IMR-90 (cell line): ENCODE data around the gene EPB41L4A. TPM values are rescaled to one million over a fixed set of nuclear protein-coding genes. Genes with fewer than 3 reads are reported as not detected.

Experiments
- ATAC-seq: fragments of 200-7000 bp; cut with Tn5 transposase; 2 replicates; pipeline ENCODE4 v1.9.1; 2020; ENCODE audit warnings: low read depth, mild to moderate bottlenecking, moderate library complexity
- BruUV-seq: library from RNA; stranded (reverse); fragments of 400-500 nt; replicated peaks from 2 replicates; lab custom pipeline; 2021; lab: Mats Ljungman, UMichigan
- CTCF ChIA-PET: fragments of 300-600 bp; formaldehyde crosslinking; extraction: SDS; loops from one replicate; lab custom pipeline; 2021; ENCODE audit warnings: antibody characterized with exemption; lab: Yijun Ruan, JAX
- POLR2A ChIA-PET: fragments of 300-600 bp; sonication (Branson Sonifier 250); formaldehyde crosslinking; loops from one replicate; lab custom pipeline; 2022; ENCODE audit warnings: antibody characterized with exemption; ENCODE audit not compliant: unreplicated experiment; lab: Charles Lee
- DNase-seq: peaks from one replicate; pipeline ENCODE4 v3.0.0; 2013
- H2AFZ ChIP-seq: replicated peaks from 2 replicates; pipeline ENCODE3; 2013; ENCODE audit warnings: low read length, mild to moderate bottlenecking; ENCODE audit not compliant: poor library complexity
- H2AK5ac ChIP-seq: 2 replicates; pipeline ENCODE4 v1.6.1; 2013; ENCODE audit warnings: low read depth, low read length, inconsistent platforms
- H2AK9ac ChIP-seq: replicated peaks from 2 replicates; pipeline ENCODE3; 2013; ENCODE audit warnings: mild to moderate bottlenecking, low read depth, low read length, moderate library complexity; ENCODE audit not compliant: poor library complexity
- H2BK120ac ChIP-seq: 2 replicates; pipeline ENCODE4 v1.6.1; 2013; ENCODE audit warnings: low read depth, low read length, inconsistent platforms
- H2BK15ac ChIP-seq: 3 replicates; pipeline ENCODE4 v1.6.1; 2013; ENCODE audit warnings: low read depth, low read length, inconsistent platforms
- H2BK20ac ChIP-seq: 2 replicates; pipeline ENCODE4 v1.6.1; 2013; ENCODE audit warnings: low read depth, mild to moderate bottlenecking, inconsistent platforms, low read length, moderate library complexity
- H2BK5ac ChIP-seq: 2 replicates; pipeline ENCODE4 v1.6.1; 2013; ENCODE audit warnings: mild to moderate bottlenecking, low read depth, low read length, inconsistent platforms; ENCODE audit not compliant: poor library complexity, severe bottlenecking
- H3K14ac ChIP-seq: replicated peaks from 2 replicates; pipeline ENCODE4 v1.6.1; 2013; ENCODE audit warnings: low read depth, low read length, inconsistent platforms
- H3K18ac ChIP-seq: 2 replicates; pipeline ENCODE4 v1.6.1; 2013; ENCODE audit warnings: low read depth, low read length, control low read depth
- H3K23ac ChIP-seq: 2 replicates; pipeline ENCODE4 v1.6.1; 2013; ENCODE audit warnings: low read depth, low read length, inconsistent platforms
- H3K27ac ChIP-seq: 2 replicates; pipeline ENCODE4 v1.5.1; 2013; ENCODE audit warnings: mild to moderate bottlenecking, control low read depth, low read length; ENCODE audit not compliant: insufficient read depth
- H3K27me3 ChIP-seq: 2 replicates; pipeline ENCODE4 v1.6.1; 2013; ENCODE audit warnings: low read length; ENCODE audit not compliant: control insufficient read depth, insufficient read depth
- H3K36me3 ChIP-seq: 2 replicates; pipeline ENCODE4 v1.6.1; 2013; ENCODE audit warnings: low read length, mixed read lengths; ENCODE audit not compliant: control insufficient read depth, insufficient read depth
- H3K4ac ChIP-seq: 2 replicates; pipeline ENCODE4 v1.6.1; 2013; ENCODE audit warnings: low read depth, low read length, inconsistent platforms
- H3K4me1 ChIP-seq: 2 replicates; pipeline ENCODE4 v1.6.1; 2013; ENCODE audit warnings: low read length, mixed read lengths; ENCODE audit not compliant: control insufficient read depth, insufficient read depth
- H3K4me2 ChIP-seq: 2 replicates; pipeline ENCODE4 v1.6.1; 2013; ENCODE audit warnings: low read depth, mild to moderate bottlenecking, control low read depth, low read length, moderate library complexity
- H3K4me3 ChIP-seq: 2 replicates; pipeline ENCODE4 v1.5.1; 2013; ENCODE audit warnings: low read depth, mild to moderate bottlenecking, control low read depth, low read length, moderate library complexity; ENCODE audit not compliant: insufficient read depth
- H3K56ac ChIP-seq: 2 replicates; pipeline ENCODE4 v1.6.1; 2013; ENCODE audit warnings: low read length, inconsistent platforms; ENCODE audit not compliant: insufficient read depth; ENCODE audit errors: extremely low read depth
- H3K79me1 ChIP-seq, 2 experiments: 2 replicates each; pipeline ENCODE4 v1.6.1; 2013; ENCODE audit warnings: low read length in 2 of 2, inconsistent platforms in 1 of 2, low read depth in 1 of 2
- H3K9ac ChIP-seq: 2 replicates; pipeline ENCODE4 v1.6.1; 2013; ENCODE audit warnings: low read depth, low read length, control low read depth
- H3K9me1 ChIP-seq: 2 replicates; pipeline ENCODE4 v1.6.1; 2013; ENCODE audit warnings: low read length, inconsistent platforms; ENCODE audit not compliant: insufficient read depth
- H3K9me3 ChIP-seq: 2 replicates; pipeline ENCODE4 v1.6.1; 2013; ENCODE audit warnings: low read length; ENCODE audit not compliant: control insufficient read depth, insufficient read depth
- H4K20me1 ChIP-seq: 2 replicates; pipeline ENCODE4 v1.6.1; 2013; ENCODE audit warnings: low read length, inconsistent platforms; ENCODE audit not compliant: insufficient read depth
- H4K5ac ChIP-seq: 2 replicates; pipeline ENCODE4 v1.6.1; 2013; ENCODE audit warnings: mild to moderate bottlenecking, low read depth, low read length, control low read depth
- H4K8ac ChIP-seq, 2 experiments: 2 replicates each; pipeline ENCODE4 v1.6.1; 2013; ENCODE audit warnings: low read depth in 2 of 2, low read length in 2 of 2, control low read depth in 1 of 2, inconsistent platforms in 1 of 2
- H4K91ac ChIP-seq: 2 replicates; pipeline ENCODE4 v1.6.1; 2013; ENCODE audit warnings: low read depth, low read length, inconsistent platforms; ENCODE audit not compliant: insufficient read depth
- BHLHE40 ChIP-seq: fragments of 150-350 bp; IDR thresholded peaks from 2 replicates; pipeline ENCODE4 v1.6.1; 2016; ENCODE audit warnings: mild to moderate bottlenecking, low read depth, low read length
- CHD1 ChIP-seq: IDR thresholded peaks from 2 replicates; pipeline ENCODE4 v1.6.1; 2012; ENCODE audit warnings: low read depth, low read length, improper control_type of control experiment
- ELK1 ChIP-seq: fragments of 150-350 bp; IDR thresholded peaks from 2 replicates; pipeline ENCODE4 v1.6.1; 2016; ENCODE audit warnings: low read depth, mild to moderate bottlenecking, low read length, moderate library complexity, borderline replicate concordance
- MAZ ChIP-seq: IDR thresholded peaks from 2 replicates; pipeline ENCODE4 v1.6.1; 2012; ENCODE audit warnings: low read depth, mild to moderate bottlenecking, low read length, improper control_type of control experiment, moderate library complexity, borderline replicate concordance
- MXI1 ChIP-seq: IDR thresholded peaks from 2 replicates; pipeline ENCODE4 v1.6.1; 2012; ENCODE audit warnings: low read depth, mild to moderate bottlenecking, low read length, moderate library complexity, borderline replicate concordance
- RFX5 ChIP-seq: IDR thresholded peaks from 2 replicates; pipeline ENCODE4 v1.8.0; 2012; ENCODE audit warnings: low read depth, mild to moderate bottlenecking, low read length, moderate library complexity
- WGBS, 2 experiments: methylation state at CpG; one replicate each; pipeline versions ENCODE4 v1.1.5 to v1.1.7; 2013; ENCODE audit warnings: missing lambda C conversion rate in 2 of 2; ENCODE audit not compliant: insufficient read length in 1 of 2; ENCODE audit errors: extremely low coverage in 2 of 2; 5-methylcytosine and 5-hydroxymethylcytosine counted together
- dilution Hi-C: fragments of 300-500 bp; cut with HindIII; formaldehyde crosslinking; loops from one replicate; pipeline ENCODE4 v1.14.3; 2018; ENCODE audit warnings: low sequenced_read_pairs; ENCODE audit not compliant: unreplicated experiment
- in situ Hi-C: fragments of 300-500 bp; cut with MboI; formaldehyde crosslinking; loops from 3 replicates; pipeline ENCODE4 v1.14.3; 2019; ENCODE audit warnings: low sequenced_read_pairs, inconsistent platforms, mixed read lengths
- intact Hi-C: fragments of 100-400 bp; cut with micrococcal nuclease; formaldehyde crosslinking; loops from 2 replicates; pipeline ENCODE4 v1.10.0; 2022
- polyA plus RNA-seq, 3 experiments: library from polyadenylated mRNA; depleted of rRNA; stranded (reverse); fragments of >200 nt; gene quantifications; 2 replicates each; pipeline ENCODE4 v1.2.3, GENCODE V29; 2012; ENCODE audit warnings: low replicate concordance in 1 of 3
- total RNA-seq: library from RNA; depleted of rRNA; stranded (reverse); fragments of >200 nt; gene quantifications from 2 replicates; pipeline ENCODE4 v1.2.3, GENCODE V29; 2012

The EPB41L4A gene
- total and polyA plus RNA-seq, 2 of the 4 experiments (the other 2 are of a cell fraction), result under 0.01 to 0.02 TPM

GRCh38 chr5:112353678-112354077 lies 65.4 kb downstream of the EPB41L4A start:
- Histone ChIP-seq H3K23ac (no peak overlapping the region), H2BK15ac (no peak overlapping the region), H3K14ac (no peak overlapping the region), H3K36me3 (no peaks in the 10 kb centered on the region), H3K27me3 (no peaks in the 10 kb centered on the region), H4K5ac (no peak overlapping the region), H3K18ac (no peak overlapping the region), H4K91ac (no peak overlapping the region), H3K4me3 (no peak overlapping the region), H3K27ac (no peak overlapping the region), H3K4me1 (no peaks in the 10 kb centered on the region), H3K79me1 (no peaks in the 10 kb centered on the region), H3K4me2 (no peak overlapping the region), H2BK5ac (no peak overlapping the region), H3K9ac (no peak overlapping the region), H4K20me1 (no peaks in the 10 kb centered on the region), H3K9me3 (no peaks in the 10 kb centered on the region), H4K8ac (no peak overlapping the region), H3K56ac (no peak overlapping the region), H2AK5ac (no peak overlapping the region), H2AK9ac (no peak overlapping the region), H2AFZ (no peak overlapping the region), H2BK20ac (no peak overlapping the region), H3K4ac (no peak overlapping the region), H3K9me1 (no peaks in the 10 kb centered on the region), H2BK120ac (no peak overlapping the region)
- no CpG with 5 or more reads among the region's 3 CpGs for WGBS, 2 experiments
- ATAC-seq (no peak), DNase-seq (no peak)
- intact Hi-C loops (no loop called here), in situ Hi-C loops (no loop called here), dilution Hi-C loops (no loop called here)
- ChIA-PET CTCF (no interaction called here), POLR2A (no interaction called here)
- no TSS peak for BruUV-seq
- no peak for TF ChIP-seq MAZ
- TF ChIP-seq MXI1, result no peak
- TF ChIP-seq RFX5, result no peak
- no peak for TF ChIP-seq BHLHE40
- TF ChIP-seq CHD1, result no peak
- TF ChIP-seq ELK1, result no peak
